Hematopoietic multipotent progenitor cell treated with erythropoietin and hydrocortisone succinate and interleukin-3 and kit ligand, for 6 days (in vitro differentiated cells): ENCODE results near the gene CYP3A4.
"Not testable (repeated sequence)": the region's sequence is repeated elsewhere in the genome, so short reads cannot be mapped to it uniquely, and the experiment has no call there.

Experiments used
- DNase-seq: peaks from one replicate; pipeline ENCODE4 v3.0.0-alpha.2; 2015

The CYP3A4 gene

GRCh38 chr7:99751322-99752052, 32.5 kb downstream of the CYP3A4 start:
- not testable (repeated sequence) for DNase-seq

- DNase-seq, result no peak
Observed at GRCh38 chr7:99748846-99749579, 35.0 kb downstream of the CYP3A4 start.

- DNase-seq, result not testable (repeated sequence)
Observed at GRCh38 chr7:99746915-99747314, 37.1 kb downstream of the CYP3A4 start.

- not testable (repeated sequence) for DNase-seq
Observed at GRCh38 chr7:99745395-99745794, 38.6 kb downstream of the CYP3A4 start.

- DNase-seq, result no peak
Observed at GRCh38 chr7:99742737-99743394, 41.1 kb downstream of the CYP3A4 start.

- no peak for DNase-seq
Observed at GRCh38 chr7:99741441-99741795, 42.6 kb downstream of the CYP3A4 start.

- no peak for DNase-seq
Observed at GRCh38 chr7:99740573-99741440, 43.2 kb downstream of the CYP3A4 start.

GRCh38 chr7:99739699-99740572, 44.0 kb downstream of the CYP3A4 start:
- DNase-seq, result no peak

GRCh38 chr7:99737726-99738125, 46.3 kb downstream of the CYP3A4 start:
- no peak for DNase-seq

GRCh38 chr7:99736667-99737066, 47.3 kb downstream of the CYP3A4 start:
- DNase-seq, result not testable (repeated sequence)

GRCh38 chr7:99734987-99735386, 49.0 kb downstream of the CYP3A4 start, which contains the start of gene CYP3A7:
Gene CYP3A7, minus strand, starts transcription at chr7:99735196. Its CDS starts 103 bp downstream, at chr7:99735093.
- no peak for DNase-seq

GRCh38 chr7:99733448-99733847, 50.5 kb downstream of the CYP3A4 start:
- peak; percentile 68 for DNase-seq

GRCh38 chr7:99733003-99733402, 51.0 kb downstream of the CYP3A4 start:
- no peak for DNase-seq

- DNase-seq, result no peak
Observed at GRCh38 chr7:99731638-99732374, 52.2 kb downstream of the CYP3A4 start.

GRCh38 chr7:99730992-99731391, 53.0 kb downstream of the CYP3A4 start:
- no peak for DNase-seq

- DNase-seq, result peak; percentile 15
Observed at GRCh38 chr7:99730238-99730810, 53.7 kb downstream of the CYP3A4 start.

- DNase-seq, result peak; percentile 13
Observed at GRCh38 chr7:99729486-99730237, 54.3 kb downstream of the CYP3A4 start.

GRCh38 chr7:99728615-99729014, 55.4 kb downstream of the CYP3A4 start:
- DNase-seq, result no peak

GRCh38 chr7:99723201-99723600, 60.8 kb downstream of the CYP3A4 start:
- DNase-seq, result not testable (repeated sequence)
